Neuronal stem cell (in vitro differentiated cells): ENCODE data around the gene KRTAP4-12.
A peak's percentile ranks its signal among the peaks of the same experiment; 100 is the strongest.
"Not testable (repeated sequence)": the region's sequence is repeated elsewhere in the genome, so short reads cannot be mapped to it uniquely, and the experiment has no call there.

Source experiments
- DNase-seq: peaks from one replicate; pipeline ENCODE4 v3.0.0-alpha.2; 2013; ENCODE audit warnings: low spot score
- H2AFZ ChIP-seq: one replicate; pipeline ENCODE4 v1.6.1; 2013; ENCODE audit warnings: mild to moderate bottlenecking, low read length, inconsistent platforms
- H2AK5ac ChIP-seq: 2 replicates; pipeline ENCODE4 v1.6.1; 2013; ENCODE audit warnings: low read depth, mild to moderate bottlenecking, inconsistent platforms, low read length, moderate library complexity, mixed read lengths
- H2BK120ac ChIP-seq: 2 replicates; pipeline ENCODE4 v1.6.1; 2013; ENCODE audit warnings: low read depth, mild to moderate bottlenecking, inconsistent platforms, low read length, moderate library complexity, mixed read lengths
- H2BK12ac ChIP-seq: one replicate; pipeline ENCODE4 v1.6.1; 2013; ENCODE audit warnings: low read length, inconsistent platforms
- H2BK15ac ChIP-seq: 2 replicates; pipeline ENCODE4 v1.6.1; 2013; ENCODE audit warnings: mild to moderate bottlenecking, low read length, inconsistent platforms, mixed read lengths
- H2BK5ac ChIP-seq: one replicate; pipeline ENCODE4 v1.6.1; 2013; ENCODE audit warnings: inconsistent platforms, mild to moderate bottlenecking, low read length, moderate library complexity
- H3K14ac ChIP-seq: one replicate; pipeline ENCODE4 v1.6.1; 2013; ENCODE audit warnings: low read length, inconsistent platforms
- H3K18ac ChIP-seq: 2 replicates; pipeline ENCODE4 v1.6.1; 2013; ENCODE audit warnings: low read length, inconsistent platforms
- H3K23ac ChIP-seq: 2 replicates; pipeline ENCODE4 v1.6.1; 2013; ENCODE audit warnings: low read depth, mild to moderate bottlenecking, mixed read lengths, low read length, inconsistent platforms; ENCODE audit not compliant: poor library complexity
- H3K27ac ChIP-seq: replicated peaks from 3 replicates; pipeline ENCODE4 v1.5.1; 2013; ENCODE audit warnings: low read length, inconsistent platforms
- H3K27me3 ChIP-seq, 3 experiments: 2 replicates each; pipeline ENCODE4 v1.6.1; 2013; ENCODE audit warnings: low read length in 3 of 3, mild to moderate bottlenecking in 2 of 3, inconsistent platforms in 1 of 3, low read depth in 1 of 3, mixed read lengths in 1 of 3, moderate library complexity in 1 of 3; ENCODE audit not compliant: control insufficient read depth in 3 of 3, insufficient read depth in 3 of 3
- H3K36me3 ChIP-seq, 2 donors: replicated peaks in 1 of 2; 2 replicates each; pipeline ENCODE4 v1.6.1; 2013; ENCODE audit warnings: low read length in 2 of 2; ENCODE audit not compliant: control insufficient read depth in 2 of 2, insufficient read depth in 2 of 2
- H3K4ac ChIP-seq: 2 replicates; pipeline ENCODE4 v1.6.1; 2013; ENCODE audit warnings: inconsistent platforms, mild to moderate bottlenecking, low read length, moderate library complexity
- H3K4me1 ChIP-seq, 2 donors: 1 replicate in 1 of 2; 2 replicates in 1 of 2; pipeline ENCODE4 v1.6.1; 2013; ENCODE audit warnings: low read length in 2 of 2, low read depth in 1 of 2; ENCODE audit not compliant: control insufficient read depth in 2 of 2, insufficient read depth in 1 of 2
- H3K4me2 ChIP-seq: one replicate; pipeline ENCODE4 v1.6.1; 2013; ENCODE audit warnings: mild to moderate bottlenecking, low read length, inconsistent platforms; ENCODE audit not compliant: insufficient read depth, poor library complexity, severe bottlenecking
- H3K4me3 ChIP-seq, 2 donors: 2 replicates each; pipeline ENCODE4 v1.5.1; 2013; ENCODE audit warnings: low read length in 2 of 2, mild to moderate bottlenecking in 2 of 2, inconsistent platforms in 1 of 2, moderate library complexity in 1 of 2
- H3K79me1 ChIP-seq: one replicate; pipeline ENCODE4 v1.6.1; 2013; ENCODE audit warnings: low read depth, mild to moderate bottlenecking, inconsistent platforms, low read length, moderate library complexity
- H3K9ac ChIP-seq: one replicate; pipeline ENCODE4 v1.6.1; 2013; ENCODE audit warnings: mild to moderate bottlenecking, low read depth, low read length, inconsistent platforms; ENCODE audit not compliant: poor library complexity
- H3K9me3 ChIP-seq, 2 donors: replicated peaks in 1 of 2; 2 replicates each; pipeline versions ENCODE3 to v1.6.1; 2013; ENCODE audit warnings: low read length in 2 of 2, mild to moderate bottlenecking in 2 of 2, inconsistent platforms in 1 of 2, low read depth in 1 of 2, mixed read lengths in 1 of 2, moderate library complexity in 1 of 2; ENCODE audit not compliant: control insufficient read depth in 2 of 2, insufficient read depth in 1 of 2
- H4K8ac ChIP-seq: one replicate; pipeline ENCODE4 v1.6.1; 2013; ENCODE audit warnings: low read depth, mild to moderate bottlenecking, inconsistent platforms, low read length, moderate library complexity
- H4K91ac ChIP-seq: one replicate; pipeline ENCODE4 v1.6.1; 2013; ENCODE audit warnings: low read length, low read depth, mild to moderate bottlenecking, inconsistent platforms; ENCODE audit not compliant: poor library complexity
- WGBS, 2 donors: extraction: QIAGEN DNeasy Blood & Tissue Kit; methylation state at CpG; one replicate each; pipeline ENCODE4 v1.1.7; 2013; ENCODE audit warnings: missing lambda C conversion rate in 2 of 2, mixed read lengths in 1 of 2; ENCODE audit not compliant: insufficient read length in 2 of 2, insufficient replicate concordance in 1 of 2; ENCODE audit errors: extremely low coverage in 2 of 2; 5-methylcytosine and 5-hydroxymethylcytosine counted together

Gene KRTAP4-12

GRCh38 chr17:41105347-41105746 lies 18.6 kb downstream of the KRTAP4-12 start, which contains the start of gene KRTAP4-9:
Gene KRTAP4-9, plus strand, starts transcription at chr17:41105389. Its CDS starts 0 bp downstream, at chr17:41105389.
- H4K91ac ChIP-seq, H2BK15ac ChIP-seq, H3K9me3 ChIP-seq, H3K9ac ChIP-seq, H3K4me2 ChIP-seq, H3K27ac ChIP-seq, DNase-seq, H2BK120ac ChIP-seq, H4K8ac ChIP-seq, H3K4ac ChIP-seq, H2BK5ac ChIP-seq, H2AK5ac ChIP-seq, H2AFZ ChIP-seq, H3K79me1 ChIP-seq, H3K4me3 ChIP-seq, H3K4me1 ChIP-seq, H3K14ac ChIP-seq, H3K27me3 ChIP-seq, H3K18ac ChIP-seq, H3K36me3 ChIP-seq, H2BK12ac ChIP-seq, H3K23ac ChIP-seq: not testable (repeated sequence)
- no CpG with 5 or more reads among the region's 10 CpGs for WGBS, 2 donors

- not testable (repeated sequence) for H3K4ac ChIP-seq, H3K27ac ChIP-seq, H4K91ac ChIP-seq, H2BK120ac ChIP-seq, H3K23ac ChIP-seq, H2BK5ac ChIP-seq, H3K18ac ChIP-seq, H3K9me3 ChIP-seq, H2AFZ ChIP-seq, H3K4me1 ChIP-seq, H3K4me2 ChIP-seq, H3K14ac ChIP-seq, H2BK12ac ChIP-seq, H3K4me3 ChIP-seq, H4K8ac ChIP-seq, H3K27me3 ChIP-seq, DNase-seq, H2AK5ac ChIP-seq, H3K79me1 ChIP-seq, H2BK15ac ChIP-seq, H3K36me3 ChIP-seq, H3K9ac ChIP-seq
- WGBS, 2 donors = no CpG with 5 or more reads among the region's 2 CpGs
Observed at GRCh38 chr17:41104386-41105038, 19.5 kb downstream of the KRTAP4-12 start.

- Histone ChIP-seq H3K18ac (no peak overlapping the region), H2BK15ac (no peak overlapping the region), H4K8ac (no peak overlapping the region), H2AK5ac (no peak overlapping the region), H3K36me3 (no peaks in the 10 kb centered on the region), H3K4me3 (no peak overlapping the region), H3K9me3 (no peaks in the 10 kb centered on the region), H3K79me1 (no peaks in the 10 kb centered on the region), H3K4ac (no peak overlapping the region), H3K23ac (no peak overlapping the region), H3K27ac (no peak overlapping the region), H3K27me3 (no peaks in the 10 kb centered on the region), H2BK120ac (no peak overlapping the region), H3K9ac (no peak overlapping the region), H2BK5ac (no peak overlapping the region), H3K4me1 (peaks cover 0 to 2% of the 10 kb centered on the region in 2 donors), H3K4me2 (no peak overlapping the region), H3K14ac (no peak overlapping the region), H4K91ac (no peak overlapping the region), H2BK12ac (no peak overlapping the region), H2AFZ (no peak overlapping the region)
- WGBS, 2 donors = no CpG with 5 or more reads among the region's 1 CpG
- no peak for DNase-seq
Observed at GRCh38 chr17:41103896-41104295, 20.1 kb downstream of the KRTAP4-12 start.

GRCh38 chr17:41101586-41102259 lies 22.3 kb downstream of the KRTAP4-12 start, which contains the start of gene KRTAP4-16:
Gene KRTAP4-16, minus strand, starts transcription at chr17:41102209. Its CDS starts 0 bp downstream, at chr17:41102209.
- H3K23ac ChIP-seq = peak within 1 kb of the TSS; percentile 68
- no peak within 1 kb of the TSS for H2AFZ ChIP-seq
- no peak for DNase-seq
- no peak within 1 kb of the TSS for H4K91ac ChIP-seq
- H3K4ac ChIP-seq = no peak within 1 kb of the TSS
- H3K27ac ChIP-seq = no peak within 1 kb of the TSS
- no peak within 1 kb of the TSS for H2BK120ac ChIP-seq
- H3K9me3 ChIP-seq = no peaks in the 10 kb centered on the region
- peak within 1 kb of the TSS; percentile 85 for H3K18ac ChIP-seq
- H3K36me3 ChIP-seq = no peaks in the 10 kb centered on the region
- no CpG with 5 or more reads among the region's 10 CpGs for WGBS, 2 donors
- peak within 1 kb of the TSS; percentile 58 for H2BK12ac ChIP-seq
- H4K8ac ChIP-seq = peak within 1 kb of the TSS; percentile 82
- H3K4me3 ChIP-seq = no peak within 1 kb of the TSS
- H2BK15ac ChIP-seq = peak within 1 kb of the TSS; percentile 38
- no peak within 1 kb of the TSS for H2BK5ac ChIP-seq
- H3K79me1 ChIP-seq = no peaks in the 10 kb centered on the region
- H3K27me3 ChIP-seq = no peaks in the 10 kb centered on the region
- H3K4me1 ChIP-seq = peaks cover 0 to 2% of the 10 kb centered on the region in 2 donors
- H2AK5ac ChIP-seq = peak within 1 kb of the TSS; percentile 71
- H3K14ac ChIP-seq = peak within 1 kb of the TSS; percentile 71
- peak within 1 kb of the TSS; percentile 60 for H3K9ac ChIP-seq
- no peak within 1 kb of the TSS for H3K4me2 ChIP-seq
